T-helper 1 cell treated with Interleukin-12 subunit alpha and Interleukin-12 subunit beta and Interleukin-4 antibody, amounts not matched to agents 30 ng/mL and 1 ng/mL, for 36 hours (primary cell): ENCODE results near the gene KPNB1. TPM values are rescaled to one million over a fixed set of nuclear protein-coding genes. Genes with fewer than 3 reads are reported as not detected.

Experiments used
- intact Hi-C: fragments of 100-400 bp; cut with micrococcal nuclease; formaldehyde crosslinking; loops from one replicate; pipeline ENCODE4 v1.15.1; 2024
- total RNA-seq: library from RNA; stranded (reverse); gene quantifications from 2 replicates; pipeline ENCODE4 v1.2.3, GENCODE V29; 2022

KPNB1 gene
- total RNA-seq, 1 donor from 2014 or later, result 501 TPM

GRCh38 chr17:47695429-47696376, 46.0 kb downstream of the KPNB1 start:
- intact Hi-C loops, result no loop called here

DNA sequence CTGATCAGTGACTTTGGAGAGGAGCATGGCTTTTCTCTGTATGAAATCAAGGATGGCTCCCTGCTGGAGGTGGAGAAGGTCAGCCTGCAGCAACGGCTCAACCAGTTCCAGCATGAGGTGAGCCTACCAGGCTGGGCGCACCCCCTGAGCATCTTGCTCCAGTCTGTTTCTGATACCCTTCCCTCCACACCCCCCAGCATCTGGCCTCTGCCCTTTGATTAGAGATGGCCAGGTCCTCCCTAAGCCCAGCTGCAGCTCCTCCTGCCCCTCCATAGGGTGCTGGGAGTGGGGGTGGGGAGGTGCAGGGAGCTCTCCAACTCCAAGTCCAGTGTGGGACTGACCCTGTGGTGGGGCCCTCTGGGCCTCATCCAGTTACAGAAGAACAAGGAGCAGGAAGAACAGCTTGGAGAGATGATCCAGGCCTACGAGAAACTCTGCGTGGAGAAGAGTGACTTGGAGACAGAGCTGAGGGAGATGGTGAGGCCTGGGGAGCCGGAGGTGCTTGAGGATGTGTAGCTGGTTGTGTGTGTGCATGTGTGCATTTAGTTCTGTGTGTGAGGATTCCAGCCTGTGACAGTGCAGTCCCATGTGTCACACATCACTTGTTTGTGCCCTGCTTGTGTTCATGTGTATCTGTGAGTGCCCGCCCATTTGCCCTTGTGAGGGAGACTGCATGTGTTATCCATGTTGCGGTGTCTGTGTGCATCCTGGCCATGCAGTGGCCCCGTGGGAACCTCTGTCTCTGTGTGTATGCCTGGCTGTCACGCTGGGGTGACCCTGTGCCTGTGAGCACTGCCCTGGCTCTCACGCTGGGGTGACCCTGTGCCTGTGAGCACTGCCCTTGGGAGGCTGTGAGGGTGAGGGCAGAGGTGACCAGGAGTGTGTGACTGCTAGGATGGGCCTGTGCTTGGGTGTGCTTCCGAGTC, 47.3 kb downstream of the KPNB1 start:
- intact Hi-C loops, result no loop called here

DNA sequence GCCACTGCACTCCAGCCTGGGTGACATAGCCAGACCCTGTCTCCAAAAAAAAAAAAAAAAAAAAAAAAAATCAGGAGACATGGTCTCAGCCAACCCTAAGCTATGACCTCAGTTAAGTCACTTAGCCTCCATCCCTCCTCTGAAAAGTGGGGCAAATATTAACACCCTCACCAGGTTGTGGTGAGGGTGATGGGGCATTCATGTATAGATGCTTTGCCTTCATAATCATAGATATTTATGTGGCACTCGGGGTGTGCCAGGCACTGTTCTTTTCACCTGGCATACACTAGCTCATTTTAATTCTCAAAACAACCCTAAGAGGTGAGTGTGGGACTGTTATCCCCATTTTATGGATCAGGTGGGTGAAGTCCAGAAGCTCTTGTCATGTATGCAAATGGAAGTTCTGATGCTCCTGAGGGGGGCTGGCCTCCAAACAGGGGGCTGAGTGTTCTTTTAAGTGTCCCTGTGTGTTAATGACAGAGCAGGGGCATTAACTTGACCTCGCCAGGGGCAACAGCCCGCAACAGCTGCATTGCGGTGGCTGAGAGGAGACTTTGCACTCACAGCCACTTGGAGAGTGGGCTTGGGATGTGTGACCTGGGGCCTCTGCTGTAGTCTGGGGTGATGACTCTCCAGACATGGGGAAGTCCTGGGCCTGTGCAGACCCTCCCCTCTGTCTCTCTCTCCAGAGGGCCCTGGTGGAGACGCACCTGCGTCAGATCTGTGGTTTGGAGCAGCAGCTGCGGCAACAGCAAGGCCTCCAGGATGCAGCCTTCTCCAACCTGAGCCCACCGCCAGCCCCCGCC, 48.4 kb downstream of the KPNB1 start:
- intact Hi-C loops, result loop anchor here (1.0 to 2.0 kb wide), 3 partner anchors 37 to 104 kb away; no protein-coding TSS in a partner anchor

DNA sequence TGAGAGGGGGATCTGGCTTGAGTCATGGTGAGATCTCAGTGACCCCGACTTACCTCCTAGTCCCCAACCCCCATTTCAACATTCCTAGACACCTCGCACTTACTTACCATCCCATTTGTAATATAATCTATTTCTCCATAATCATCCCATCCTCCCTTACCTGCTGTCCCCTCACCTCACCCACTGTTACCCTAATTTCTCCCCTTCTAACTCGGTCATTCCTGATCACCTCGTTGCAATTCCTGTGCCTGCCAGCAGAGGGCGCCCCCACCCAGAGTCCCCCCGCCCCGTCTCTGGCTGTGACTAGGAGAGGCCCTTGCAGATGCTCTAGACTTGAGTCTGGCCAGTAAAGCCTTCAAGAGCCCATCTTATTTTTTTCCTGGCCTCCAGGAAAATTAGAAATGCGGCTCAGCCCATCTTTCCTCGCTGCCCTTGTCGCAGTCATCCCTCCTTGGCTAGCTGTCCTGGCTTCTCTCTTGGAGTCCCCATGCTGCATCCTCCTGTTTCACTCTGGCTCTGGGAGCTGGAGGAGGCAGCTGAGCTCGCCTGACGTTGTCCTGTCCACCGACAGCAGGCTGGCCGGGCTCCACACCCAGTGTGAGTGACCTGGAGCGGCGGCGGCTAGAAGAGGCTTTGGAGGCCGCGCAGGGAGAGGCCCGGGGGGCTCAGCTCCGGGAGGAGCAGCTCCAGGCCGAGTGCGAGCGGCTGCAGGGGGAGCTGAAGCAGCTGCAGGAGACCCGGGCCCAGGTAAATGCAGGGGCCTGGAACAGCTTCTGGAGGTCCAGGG, 49.2 kb downstream of the KPNB1 start:
- intact Hi-C loops, result loop anchor here (1.0 to 2.0 kb wide), 8 partner anchors 18 to 103 kb away; partner anchors contain the start of gene TBX21

- intact Hi-C loops, result loop anchor here (1.0 to 2.0 kb wide), 6 partner anchors 18 to 91 kb away; partner anchors contain the start of gene TBX21
Observed at GRCh38 chr17:47699536-47699840, 49.8 kb downstream of the KPNB1 start.

DNA sequence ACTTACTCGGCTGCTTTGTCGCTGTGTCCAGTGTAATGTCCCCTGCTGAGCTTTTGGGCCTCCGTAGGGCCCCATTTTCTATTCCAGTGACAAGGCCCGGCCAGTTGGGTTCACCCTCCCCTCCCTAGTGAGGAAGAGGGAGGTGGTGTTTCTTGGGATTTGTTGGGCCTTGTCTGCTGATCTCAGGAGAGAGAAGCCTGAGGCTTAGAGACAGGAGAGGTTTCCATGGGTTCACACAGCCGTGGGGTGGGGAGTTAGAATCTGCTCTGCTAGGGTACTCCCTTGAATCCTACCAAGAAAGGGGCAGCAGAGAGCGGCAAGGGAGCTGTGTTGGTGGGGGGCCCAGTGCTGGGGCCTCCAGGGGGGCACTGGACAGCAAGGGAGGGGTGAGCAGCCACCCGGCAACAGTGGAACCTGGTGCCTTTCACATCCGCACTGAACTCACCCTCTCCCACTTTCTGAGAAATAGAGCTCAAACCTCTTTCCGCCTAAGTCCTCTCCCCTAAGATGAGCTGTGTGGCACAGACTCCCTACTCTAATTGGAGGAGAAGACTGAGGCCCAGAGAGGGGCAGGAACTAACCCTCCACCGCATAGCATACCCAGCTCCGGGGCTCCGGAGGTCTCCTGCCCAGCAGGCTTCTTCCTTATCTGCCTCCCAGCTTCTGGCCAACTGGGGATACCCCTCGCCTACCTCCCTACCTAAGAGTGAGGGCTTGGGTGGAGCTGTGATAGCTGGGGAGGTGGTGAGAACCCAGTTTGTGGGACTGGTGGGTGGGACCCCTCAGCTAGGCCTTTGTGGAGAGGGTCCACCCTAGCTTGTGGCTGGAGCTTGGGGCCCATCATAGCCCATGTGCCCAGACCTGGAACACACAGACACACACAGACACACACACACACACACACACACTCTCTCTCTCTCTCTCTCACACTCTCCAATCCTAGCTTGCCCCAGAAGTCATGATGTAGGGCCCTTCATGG, 51.0 kb downstream of the KPNB1 start:
- intact Hi-C loops, result no loop called here

- intact Hi-C loops, result no loop called here
Observed at GRCh38 chr17:47701608-47702007, 51.9 kb downstream of the KPNB1 start.

DNA sequence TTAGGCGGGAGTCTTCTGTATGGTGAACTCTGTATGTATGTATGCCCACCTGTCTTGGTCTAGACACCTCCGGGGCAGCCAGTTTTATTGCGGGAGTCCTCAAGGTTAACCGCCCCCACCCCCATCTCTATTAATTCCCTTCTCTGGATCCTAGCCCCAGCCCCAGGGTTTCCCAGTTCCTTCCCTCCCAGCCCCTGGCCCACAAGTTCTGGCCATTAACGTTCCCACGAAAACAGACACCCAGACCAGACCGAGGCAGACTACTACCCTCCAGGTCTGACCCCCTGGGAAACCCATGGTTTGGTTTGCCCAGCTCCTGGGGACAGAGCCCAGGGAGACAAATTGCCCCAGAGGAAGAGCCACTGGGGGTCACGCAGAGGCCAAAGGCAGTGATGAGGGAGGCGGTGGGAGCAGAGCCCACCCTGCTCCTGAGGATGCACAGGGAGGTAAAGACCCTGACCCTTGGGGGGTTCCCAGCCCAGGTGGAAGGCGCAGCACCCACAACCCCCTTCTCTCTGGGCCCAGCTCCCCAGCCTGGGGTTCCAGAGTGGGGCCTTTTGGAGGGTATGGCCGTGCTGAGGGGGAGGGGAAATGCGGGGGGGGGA, 52.8 kb downstream of the KPNB1 start:
- intact Hi-C loops, result no loop called here

- intact Hi-C loops, result no loop called here
Observed at GRCh38 chr17:47703191-47703591, 53.5 kb downstream of the KPNB1 start.

DNA sequence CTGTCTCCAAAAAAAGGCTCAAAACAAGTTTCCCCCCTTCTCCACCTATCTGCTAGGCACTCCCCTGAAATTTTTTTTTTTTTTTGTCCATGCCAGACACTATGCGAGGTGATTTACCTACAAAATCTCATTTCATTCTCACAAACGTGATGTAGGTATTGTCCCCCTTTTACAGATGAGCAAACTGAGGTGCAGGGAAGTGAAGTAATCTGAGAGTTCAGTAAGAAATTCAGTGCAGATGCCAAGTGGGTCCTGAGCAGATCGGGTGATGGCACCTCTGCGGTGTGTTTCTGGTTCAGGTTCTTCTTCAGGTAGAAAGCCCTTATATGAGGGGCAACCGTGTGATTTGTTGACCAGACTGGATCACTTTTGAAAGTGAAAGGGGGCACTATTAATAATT, 54.0 kb downstream of the KPNB1 start:
- intact Hi-C loops, result no loop called here

DNA sequence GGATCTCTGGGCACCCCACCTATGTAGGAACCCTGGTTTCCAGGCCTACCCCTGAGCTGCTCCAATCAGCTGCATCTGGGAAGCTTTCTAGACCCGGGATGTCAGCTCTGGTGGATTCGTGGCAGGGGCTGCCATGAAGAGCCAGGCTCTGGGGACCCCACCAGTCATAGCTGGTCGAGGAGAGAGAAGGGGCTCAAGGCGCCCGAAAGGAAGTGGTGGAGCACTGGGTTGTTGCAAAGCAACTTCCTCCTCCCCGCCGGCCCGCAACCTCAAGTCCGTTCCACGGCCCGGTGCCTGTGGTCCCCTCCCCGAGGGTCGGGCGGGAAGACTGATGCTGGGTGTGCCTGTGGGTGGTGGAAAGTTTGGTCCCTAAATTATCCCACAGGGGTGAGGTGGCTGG, 54.4 kb downstream of the KPNB1 start:
- intact Hi-C loops, result no loop called here

- intact Hi-C loops, result loop anchor here (1.0 kb wide), 1 partner anchor 29 kb away; the partner anchor contains the start of gene TBX21
Observed at GRCh38 chr17:47704736-47705135, 55.0 kb downstream of the KPNB1 start.

DNA sequence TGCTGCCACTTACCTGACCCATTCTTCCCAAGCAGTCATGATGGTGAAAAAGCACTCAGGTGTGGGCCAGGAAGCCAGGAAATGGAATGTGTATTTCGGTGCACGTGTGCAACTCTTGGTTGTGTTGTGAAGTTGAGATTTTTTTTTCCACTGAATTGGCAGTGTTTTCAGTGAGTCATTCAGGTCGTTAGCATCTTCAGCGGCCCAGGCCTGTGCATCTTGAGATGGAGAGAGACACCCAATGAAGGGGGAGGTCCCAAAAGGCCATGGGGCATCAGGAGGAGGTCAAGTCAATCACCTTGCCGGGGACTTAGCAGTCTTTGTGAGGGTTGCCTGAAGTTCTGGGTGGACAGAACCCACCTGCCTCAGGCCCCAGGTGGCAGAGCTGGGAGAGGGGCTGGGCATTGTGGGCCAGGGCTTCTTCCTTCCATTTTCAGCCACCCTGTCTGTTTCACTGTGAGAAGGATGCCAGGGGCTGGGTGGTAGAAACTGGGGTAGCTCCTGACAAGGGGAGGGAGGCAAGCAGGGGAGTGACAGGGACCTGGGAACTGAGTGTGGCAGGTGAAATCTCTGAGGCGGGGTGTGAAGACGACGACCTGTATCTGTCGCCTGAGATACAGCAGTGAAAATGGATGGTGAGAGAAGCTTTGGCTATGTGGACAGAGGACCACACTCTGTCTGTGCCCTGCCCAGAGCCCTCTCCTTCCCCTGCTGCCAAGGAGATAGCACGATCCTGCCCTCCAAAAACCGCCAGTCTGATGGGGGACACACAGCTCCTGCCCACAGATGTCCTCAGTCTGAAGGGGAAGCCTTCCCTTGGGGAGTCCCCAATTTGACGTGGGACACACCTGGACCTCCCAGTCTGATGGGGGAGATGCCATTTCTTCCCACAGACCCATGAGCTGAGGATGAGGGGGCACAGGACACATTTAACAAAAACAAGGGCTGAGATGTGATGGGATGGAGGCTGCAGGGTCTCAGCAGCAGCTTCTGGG, 56.1 kb downstream of the KPNB1 start:
- intact Hi-C loops, result loop anchor here (1.0 kb wide), 2 partner anchors 15 to 27 kb away; partner anchors contain the start of gene TBX21

DNA sequence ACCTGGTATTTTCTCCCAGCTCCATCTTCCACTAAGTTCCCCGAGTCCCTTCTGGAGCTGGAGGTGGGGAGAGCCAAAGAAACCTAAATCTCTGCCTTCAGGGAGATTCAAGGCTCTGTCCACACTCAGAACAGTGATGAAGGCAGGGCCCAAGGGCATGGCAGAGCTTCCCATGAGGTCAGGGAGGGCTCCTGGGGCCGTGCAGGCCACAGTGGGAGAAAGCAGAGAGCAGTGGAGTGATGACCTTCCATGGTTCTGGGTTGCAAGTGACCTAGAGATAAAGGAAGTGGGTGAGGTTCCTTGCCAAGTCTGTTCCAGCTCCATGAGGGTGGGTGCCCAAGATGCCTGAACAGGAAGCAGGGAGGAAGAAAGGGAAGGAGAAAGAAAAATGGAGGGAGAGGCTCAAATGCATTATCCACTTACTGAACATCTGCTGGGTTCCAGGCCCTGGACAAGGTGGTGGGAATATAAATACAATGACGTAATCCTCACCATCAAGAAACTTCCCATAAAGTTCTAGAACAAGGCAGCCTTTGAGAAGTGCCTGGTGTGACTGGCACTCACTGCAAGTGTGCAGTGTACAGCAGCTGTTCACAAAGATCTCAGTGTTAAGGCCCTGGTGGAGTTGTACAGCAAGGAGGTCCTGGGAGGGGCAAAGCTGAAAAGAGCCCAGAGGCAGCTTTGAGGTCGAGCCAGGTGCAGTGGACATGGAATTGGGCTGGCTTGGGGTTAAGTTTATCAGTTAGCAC, 57.5 kb downstream of the KPNB1 start:
- intact Hi-C loops, result no loop called here

GRCh38 chr17:47707884-47708283, 58.2 kb downstream of the KPNB1 start:
- intact Hi-C loops, result no loop called here

GRCh38 chr17:47708312-47708863, 58.7 kb downstream of the KPNB1 start:
- intact Hi-C loops, result no loop called here
